ENCODE results near the gene OR51A2.
"Not testable (repeated sequence)": the region's sequence is repeated elsewhere in the genome, so short reads cannot be mapped to it uniquely, and the experiment has no call there.

OR51A2 gene
- long read RNA-seq = 0 reads

- not testable (repeated sequence) for DNase-seq (ENCODE audit: low read depth in 1 of 2, low spot score in 1 of 2); H3K27ac ChIP-seq (replicated peaks); H3K27me3 ChIP-seq (ENCODE audit: insufficient read depth, poor library complexity, severe bottlenecking); H3K4me3 ChIP-seq (replicated peaks; ENCODE audit: insufficient read depth, low read length)
Measured at GRCh38 chr11:4955613-4956012, at the start of gene OR51A2. Gene OR51A2, minus strand, starts transcription at chr11:4955713. Its CDS starts 0 bp downstream, at chr11:4955713.

- Histone ChIP-seq H3K27me3 (ENCODE audit: insufficient read depth, poor library complexity, severe bottlenecking) (no peaks in the 10 kb centered on the region), H3K4me3 (replicated peaks; ENCODE audit: insufficient read depth, low read length) (no peak overlapping the region), H3K27ac (replicated peaks) (no peak overlapping the region)
- TF ChIP-seq CTCF (IDR thresholded peaks at IDR 0.05; ENCODE audit: insufficient read depth, low read length) (peak; percentile 30), SPI1 (IDR thresholded peaks at IDR 0.05; ENCODE audit: borderline replicate concordance, low read depth) (no peak)
- peak; percentile 4 to 48 for DNase-seq (ENCODE audit: low read depth in 1 of 2, low spot score in 1 of 2)
Measured at GRCh38 chr11:5004424-5005274, 49.1 kb upstream of the OR51A2 start.

- H3K27me3 ChIP-seq (ENCODE audit: insufficient read depth, poor library complexity, severe bottlenecking) = peaks cover 5% of the 10 kb centered on the region
Measured at GRCh38 chr11:4994551-4994950, 39.0 kb upstream of the OR51A2 start, which contains the start of gene OR51L1. Gene OR51L1, plus strand, starts transcription at chr11:4994851. Its CDS starts 4,132 bp downstream, at chr11:4998983.

GRCh38 chr11:4991060-4991459, 35.5 kb upstream of the OR51A2 start:
- DNase-seq (ENCODE audit: low read depth in 1 of 2, low spot score in 1 of 2) = no peak
- TF ChIP-seq POLR2AphosphoS5 (IDR thresholded peaks at IDR 0.05; ENCODE audit: low read depth) = no peak
- TF ChIP-seq CTCF (IDR thresholded peaks at IDR 0.05; ENCODE audit: insufficient read depth, low read length) = no peak
- TF ChIP-seq GABPA (IDR thresholded peaks at IDR 0.05; ENCODE audit: low read depth) = no peak
- TF ChIP-seq SPI1 (IDR thresholded peaks at IDR 0.05; ENCODE audit: borderline replicate concordance, low read depth) = no peak
- TF ChIP-seq REST (IDR thresholded peaks at IDR 0.05; ENCODE audit: insufficient replicate concordance, low read depth) = no peak
- peaks cover 5% of the 10 kb centered on the region for H3K27me3 ChIP-seq (ENCODE audit: insufficient read depth, poor library complexity, severe bottlenecking)

More at GRCh38 chr11:4994551-4994950, 39.0 kb upstream of the OR51A2 start, which contains the start of gene OR51L1:
- H3K4me3 ChIP-seq (replicated peaks; ENCODE audit: insufficient read depth, low read length) = no peak within 1 kb of the TSS
- DNase-seq (ENCODE audit: low read depth in 1 of 2, low spot score in 1 of 2) = no peak
- TF ChIP-seq GABPA (IDR thresholded peaks at IDR 0.05; ENCODE audit: low read depth) = no peak
- no peak for TF ChIP-seq POLR2AphosphoS5 (IDR thresholded peaks at IDR 0.05; ENCODE audit: low read depth)
- H3K27ac ChIP-seq (replicated peaks) = no peak within 1 kb of the TSS

GRCh38 chr11:4983841-4984240, 28.3 kb upstream of the OR51A2 start:
- Histone ChIP-seq H3K4me3 (replicated peaks; ENCODE audit: insufficient read depth, low read length) (no peak overlapping the region), H3K27ac (replicated peaks) (no peak overlapping the region), H3K27me3 (ENCODE audit: insufficient read depth, poor library complexity, severe bottlenecking) (no peaks in the 10 kb centered on the region)
- DNase-seq (ENCODE audit: low read depth in 1 of 2, low spot score in 1 of 2) = no peak
- TF ChIP-seq SPI1 (IDR thresholded peaks at IDR 0.05; ENCODE audit: borderline replicate concordance, low read depth) (no peak), POLR2AphosphoS5 (IDR thresholded peaks at IDR 0.05; ENCODE audit: low read depth) (no peak), CTCF (IDR thresholded peaks at IDR 0.05; ENCODE audit: insufficient read depth, low read length) (no peak), GABPA (IDR thresholded peaks at IDR 0.05; ENCODE audit: low read depth) (no peak), REST (IDR thresholded peaks at IDR 0.05; ENCODE audit: insufficient replicate concordance, low read depth) (no peak)

More at GRCh38 chr11:4991060-4991459, 35.5 kb upstream of the OR51A2 start:
- Histone ChIP-seq H3K27ac (replicated peaks) (no peak overlapping the region), H3K4me3 (replicated peaks; ENCODE audit: insufficient read depth, low read length) (no peak overlapping the region)

Measured in HL-60 (cell line).